IMR-90 (cell line): ENCODE measurements around the gene ERAS. TPM values are rescaled to one million over a fixed set of nuclear protein-coding genes. Genes with fewer than 3 reads are reported as not detected.

ENCODE experiments used
- ATAC-seq: fragments of 200-7000 bp; cut with Tn5 transposase; 2 replicates; pipeline ENCODE4 v1.9.1; 2020; ENCODE audit warnings: low read depth, mild to moderate bottlenecking, moderate library complexity
- BruUV-seq: library from RNA; stranded (reverse); fragments of 400-500 nt; replicated peaks from 2 replicates; lab custom pipeline; 2021; lab: Mats Ljungman, UMichigan
- CTCF ChIA-PET: fragments of 300-600 bp; formaldehyde crosslinking; extraction: SDS; loops from one replicate; lab custom pipeline; 2021; ENCODE audit warnings: antibody characterized with exemption; lab: Yijun Ruan, JAX
- POLR2A ChIA-PET: fragments of 300-600 bp; sonication (Branson Sonifier 250); formaldehyde crosslinking; loops from one replicate; lab custom pipeline; 2022; ENCODE audit warnings: antibody characterized with exemption; ENCODE audit not compliant: unreplicated experiment; lab: Charles Lee
- DNase-seq: peaks from one replicate; pipeline ENCODE4 v3.0.0; 2013
- H2AFZ ChIP-seq: replicated peaks from 2 replicates; pipeline ENCODE3; 2013; ENCODE audit warnings: low read length, mild to moderate bottlenecking; ENCODE audit not compliant: poor library complexity
- H2AK5ac ChIP-seq: 2 replicates; pipeline ENCODE4 v1.6.1; 2013; ENCODE audit warnings: low read depth, low read length, inconsistent platforms
- H2AK9ac ChIP-seq: replicated peaks from 2 replicates; pipeline ENCODE3; 2013; ENCODE audit warnings: mild to moderate bottlenecking, low read depth, low read length, moderate library complexity; ENCODE audit not compliant: poor library complexity
- H2BK120ac ChIP-seq: 2 replicates; pipeline ENCODE4 v1.6.1; 2013; ENCODE audit warnings: low read depth, low read length, inconsistent platforms
- H2BK15ac ChIP-seq: 3 replicates; pipeline ENCODE4 v1.6.1; 2013; ENCODE audit warnings: low read depth, low read length, inconsistent platforms
- H2BK20ac ChIP-seq: 2 replicates; pipeline ENCODE4 v1.6.1; 2013; ENCODE audit warnings: low read depth, mild to moderate bottlenecking, inconsistent platforms, low read length, moderate library complexity
- H2BK5ac ChIP-seq: 2 replicates; pipeline ENCODE4 v1.6.1; 2013; ENCODE audit warnings: mild to moderate bottlenecking, low read depth, low read length, inconsistent platforms; ENCODE audit not compliant: poor library complexity, severe bottlenecking
- H3K14ac ChIP-seq: replicated peaks from 2 replicates; pipeline ENCODE4 v1.6.1; 2013; ENCODE audit warnings: low read depth, low read length, inconsistent platforms
- H3K18ac ChIP-seq: 2 replicates; pipeline ENCODE4 v1.6.1; 2013; ENCODE audit warnings: low read depth, low read length, control low read depth
- H3K23ac ChIP-seq: 2 replicates; pipeline ENCODE4 v1.6.1; 2013; ENCODE audit warnings: low read depth, low read length, inconsistent platforms
- H3K27ac ChIP-seq: 2 replicates; pipeline ENCODE4 v1.5.1; 2013; ENCODE audit warnings: mild to moderate bottlenecking, control low read depth, low read length; ENCODE audit not compliant: insufficient read depth
- H3K27me3 ChIP-seq: 2 replicates; pipeline ENCODE4 v1.6.1; 2013; ENCODE audit warnings: low read length; ENCODE audit not compliant: control insufficient read depth, insufficient read depth
- H3K36me3 ChIP-seq: 2 replicates; pipeline ENCODE4 v1.6.1; 2013; ENCODE audit warnings: low read length, mixed read lengths; ENCODE audit not compliant: control insufficient read depth, insufficient read depth
- H3K4ac ChIP-seq: 2 replicates; pipeline ENCODE4 v1.6.1; 2013; ENCODE audit warnings: low read depth, low read length, inconsistent platforms
- H3K4me1 ChIP-seq: 2 replicates; pipeline ENCODE4 v1.6.1; 2013; ENCODE audit warnings: low read length, mixed read lengths; ENCODE audit not compliant: control insufficient read depth, insufficient read depth
- H3K4me2 ChIP-seq: 2 replicates; pipeline ENCODE4 v1.6.1; 2013; ENCODE audit warnings: low read depth, mild to moderate bottlenecking, control low read depth, low read length, moderate library complexity
- H3K4me3 ChIP-seq: 2 replicates; pipeline ENCODE4 v1.5.1; 2013; ENCODE audit warnings: low read depth, mild to moderate bottlenecking, control low read depth, low read length, moderate library complexity; ENCODE audit not compliant: insufficient read depth
- H3K56ac ChIP-seq: 2 replicates; pipeline ENCODE4 v1.6.1; 2013; ENCODE audit warnings: low read length, inconsistent platforms; ENCODE audit not compliant: insufficient read depth; ENCODE audit errors: extremely low read depth
- H3K79me1 ChIP-seq, 2 experiments: 2 replicates each; pipeline ENCODE4 v1.6.1; 2013; ENCODE audit warnings: low read length in 2 of 2, inconsistent platforms in 1 of 2, low read depth in 1 of 2
- H3K9ac ChIP-seq: 2 replicates; pipeline ENCODE4 v1.6.1; 2013; ENCODE audit warnings: low read depth, low read length, control low read depth
- H3K9me1 ChIP-seq: 2 replicates; pipeline ENCODE4 v1.6.1; 2013; ENCODE audit warnings: low read length, inconsistent platforms; ENCODE audit not compliant: insufficient read depth
- H3K9me3 ChIP-seq: 2 replicates; pipeline ENCODE4 v1.6.1; 2013; ENCODE audit warnings: low read length; ENCODE audit not compliant: control insufficient read depth, insufficient read depth
- H4K20me1 ChIP-seq: 2 replicates; pipeline ENCODE4 v1.6.1; 2013; ENCODE audit warnings: low read length, inconsistent platforms; ENCODE audit not compliant: insufficient read depth
- H4K5ac ChIP-seq: 2 replicates; pipeline ENCODE4 v1.6.1; 2013; ENCODE audit warnings: mild to moderate bottlenecking, low read depth, low read length, control low read depth
- H4K8ac ChIP-seq, 2 experiments: 2 replicates each; pipeline ENCODE4 v1.6.1; 2013; ENCODE audit warnings: low read depth in 2 of 2, low read length in 2 of 2, control low read depth in 1 of 2, inconsistent platforms in 1 of 2
- H4K91ac ChIP-seq: 2 replicates; pipeline ENCODE4 v1.6.1; 2013; ENCODE audit warnings: low read depth, low read length, inconsistent platforms; ENCODE audit not compliant: insufficient read depth
- ELK1 ChIP-seq: fragments of 150-350 bp; IDR thresholded peaks from 2 replicates; pipeline ENCODE4 v1.6.1; 2016; ENCODE audit warnings: low read depth, mild to moderate bottlenecking, low read length, moderate library complexity, borderline replicate concordance
- MAFK ChIP-seq: IDR thresholded peaks from 2 replicates; pipeline ENCODE4 v1.6.1; 2012; ENCODE audit warnings: low read depth, low read length, improper control_type of control experiment
- MXI1 ChIP-seq: IDR thresholded peaks from 2 replicates; pipeline ENCODE4 v1.6.1; 2012; ENCODE audit warnings: low read depth, mild to moderate bottlenecking, low read length, moderate library complexity, borderline replicate concordance
- RCOR1 ChIP-seq: IDR thresholded peaks from 2 replicates; pipeline ENCODE4 v1.6.1; 2012; ENCODE audit warnings: mild to moderate bottlenecking, low read length, improper control_type of control experiment; ENCODE audit not compliant: insufficient replicate concordance
- USF2 ChIP-seq: fragments of 150-350 bp; IDR thresholded peaks from 2 replicates; pipeline ENCODE4 v1.6.1; 2017; ENCODE audit warnings: mild to moderate bottlenecking, antibody characterized with exemption, low read length, low read depth
- WGBS, 2 experiments: methylation state at CpG; one replicate each; pipeline versions ENCODE4 v1.1.5 to v1.1.7; 2013; ENCODE audit warnings: missing lambda C conversion rate in 2 of 2; ENCODE audit not compliant: insufficient read length in 1 of 2; ENCODE audit errors: extremely low coverage in 2 of 2; 5-methylcytosine and 5-hydroxymethylcytosine counted together
- dilution Hi-C: fragments of 300-500 bp; cut with HindIII; formaldehyde crosslinking; loops from one replicate; pipeline ENCODE4 v1.14.3; 2018; ENCODE audit warnings: low sequenced_read_pairs; ENCODE audit not compliant: unreplicated experiment
- in situ Hi-C: fragments of 300-500 bp; cut with MboI; formaldehyde crosslinking; loops from 3 replicates; pipeline ENCODE4 v1.14.3; 2019; ENCODE audit warnings: low sequenced_read_pairs, inconsistent platforms, mixed read lengths
- intact Hi-C: fragments of 100-400 bp; cut with micrococcal nuclease; formaldehyde crosslinking; loops from 2 replicates; pipeline ENCODE4 v1.10.0; 2022
- polyA plus RNA-seq, 3 experiments: library from polyadenylated mRNA; depleted of rRNA; stranded (reverse); fragments of >200 nt; gene quantifications; 2 replicates each; pipeline ENCODE4 v1.2.3, GENCODE V29; 2012; ENCODE audit warnings: low replicate concordance in 1 of 3
- total RNA-seq: library from RNA; depleted of rRNA; stranded (reverse); fragments of >200 nt; gene quantifications from 2 replicates; pipeline ENCODE4 v1.2.3, GENCODE V29; 2012

ERAS gene
- total and polyA plus RNA-seq, 2 of the 4 experiments (the other 2 are of a cell fraction), result not detected

DNA sequence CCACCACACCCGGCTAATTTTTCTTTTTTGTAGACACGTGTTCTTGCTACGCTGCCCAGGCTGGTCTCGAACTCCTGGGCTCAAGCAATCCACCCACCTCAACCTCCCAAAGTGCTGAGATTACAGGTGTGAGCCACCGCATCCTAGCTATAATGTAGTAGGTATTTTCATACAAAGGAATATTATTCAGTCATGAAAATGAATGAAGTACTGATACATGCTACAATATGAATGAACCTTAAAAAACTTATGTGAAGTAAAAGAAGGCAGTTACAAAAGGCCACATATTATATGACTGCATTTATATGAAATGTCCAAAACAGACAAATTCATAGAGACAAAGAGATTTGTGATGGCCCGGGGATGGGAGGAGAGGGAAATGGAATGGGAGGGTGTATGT is 44.6 kb upstream of the ERAS start:
- Histone ChIP-seq H4K20me1 (no peaks in the 10 kb centered on the region; the same call in 1 of the 2 replicates), H3K79me1 (no peaks in the 10 kb centered on the region), H3K4me2 (no peak overlapping the region), H3K56ac (no peak overlapping the region), H3K4me1 (no peaks in the 10 kb centered on the region), H3K27ac (no peak overlapping the region), H2AFZ (no peak overlapping the region), H2BK120ac (no peak overlapping the region), H3K9ac (no peak overlapping the region), H3K23ac (no peak overlapping the region), H4K91ac (no peak overlapping the region), H4K8ac (no peak overlapping the region), H3K9me1 (no peaks in the 10 kb centered on the region), H3K4ac (no peak overlapping the region), H2BK20ac (no peak overlapping the region), H2BK15ac (no peak overlapping the region), H2AK5ac (no peak overlapping the region), H2BK5ac (no peak overlapping the region), H3K4me3 (no peak overlapping the region), H3K14ac (no peak overlapping the region), H3K9me3 (no peaks in the 10 kb centered on the region), H2AK9ac (no peak overlapping the region), H3K18ac (no peak overlapping the region), H4K5ac (no peak overlapping the region), H3K27me3 (peaks cover 17% of the 10 kb centered on the region), H3K36me3 (no peaks in the 10 kb centered on the region)
- in situ Hi-C loops (no loop called here), dilution Hi-C loops (no loop called here), intact Hi-C loops (no loop called here)
- WGBS, 2 experiments, result no CpG with 5 or more reads among the region's 6 CpGs
- no peak for TF ChIP-seq USF2
- TF ChIP-seq ELK1, result no peak
- no peak for TF ChIP-seq MAFK
- no peak for TF ChIP-seq RCOR1
- no peak for TF ChIP-seq MXI1
- ChIA-PET POLR2A (no interaction called here), CTCF (no interaction called here)
- no TSS peak for BruUV-seq
- DNase-seq (no peak), ATAC-seq (no peak)
